ENCODE measurements around the gene SLCO2A1.

SLCO2A1 gene

DNA sequence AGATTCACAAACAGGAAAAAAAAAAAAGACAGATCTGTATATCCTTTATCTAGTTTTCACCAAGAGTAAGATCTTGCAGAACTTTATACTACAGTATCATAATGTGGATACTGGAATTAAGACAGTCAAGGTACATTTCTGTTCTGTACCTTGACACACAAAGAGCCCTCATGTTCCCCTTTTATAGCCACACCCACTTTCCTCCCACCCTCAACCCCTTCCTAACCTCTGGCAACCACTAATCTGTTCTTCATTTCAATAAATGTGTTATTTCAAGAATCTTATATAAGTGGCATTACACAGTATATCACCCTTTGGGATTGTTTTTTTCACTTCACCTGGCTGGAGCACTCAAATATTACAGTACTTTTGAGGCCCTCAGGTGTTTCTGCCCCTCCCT is 130.4 kb downstream of the SLCO2A1 start:
- no peak for DNase-seq (ENCODE audit: low read depth)

DNA sequence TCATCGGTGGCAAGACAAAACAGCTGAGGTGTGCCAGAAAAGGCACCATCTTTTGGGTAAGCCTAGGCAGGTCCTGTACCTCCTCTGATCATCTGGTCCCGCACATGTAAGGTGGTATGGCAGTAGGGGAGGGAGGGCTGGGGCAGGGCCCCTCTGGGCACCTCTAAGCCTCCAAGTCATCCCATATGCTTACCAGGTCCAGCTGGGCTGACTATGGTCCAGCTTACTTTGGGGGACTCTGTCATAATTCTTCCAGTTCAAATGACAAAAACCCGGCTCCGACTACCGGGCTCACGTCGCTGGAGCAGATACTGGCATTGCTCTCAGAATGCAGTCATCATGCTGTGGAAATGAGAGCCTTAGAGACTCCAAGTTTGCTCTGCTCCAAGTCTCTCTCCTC is 132.2 kb downstream of the SLCO2A1 start:
- DNase-seq (ENCODE audit: low read depth): no peak

DNA sequence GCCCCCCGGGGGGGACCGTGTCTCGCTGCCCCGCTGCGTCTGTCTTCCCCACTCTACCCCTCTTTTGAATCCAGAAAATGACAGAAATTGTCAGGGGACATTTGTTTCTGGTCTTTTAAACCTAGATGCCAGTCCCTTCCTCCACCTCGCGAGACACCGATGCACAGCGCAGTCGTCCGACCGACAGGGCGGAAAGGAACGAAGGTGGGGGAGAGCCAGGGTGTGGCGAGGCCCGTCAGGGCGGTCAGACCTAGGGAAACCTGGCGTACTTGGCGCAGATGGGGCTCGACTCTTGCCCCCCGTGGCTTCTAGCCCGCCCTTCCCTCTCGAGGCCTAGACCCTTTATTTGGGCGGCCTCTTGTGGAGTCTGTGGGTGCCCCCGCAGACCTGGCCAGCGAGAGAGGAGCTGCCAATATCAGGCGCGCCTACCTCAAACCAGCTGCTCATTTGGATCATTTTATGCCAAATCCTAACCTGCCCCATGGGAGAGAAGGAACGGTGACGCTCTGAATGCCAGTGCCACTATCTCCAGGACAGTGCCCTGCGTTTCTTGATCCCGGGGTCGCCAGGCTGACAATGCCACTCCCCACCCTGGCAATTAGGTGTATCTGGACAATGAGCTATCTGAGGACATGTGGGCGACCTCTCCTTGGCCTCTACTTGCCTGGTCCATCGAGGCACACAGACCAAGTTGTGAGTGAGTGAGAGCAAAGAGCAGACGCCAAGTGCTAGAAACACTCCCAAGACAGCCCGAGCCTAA is 133.5 kb downstream of the SLCO2A1 start:
- no peak for DNase-seq (ENCODE audit: low read depth)

DNA sequence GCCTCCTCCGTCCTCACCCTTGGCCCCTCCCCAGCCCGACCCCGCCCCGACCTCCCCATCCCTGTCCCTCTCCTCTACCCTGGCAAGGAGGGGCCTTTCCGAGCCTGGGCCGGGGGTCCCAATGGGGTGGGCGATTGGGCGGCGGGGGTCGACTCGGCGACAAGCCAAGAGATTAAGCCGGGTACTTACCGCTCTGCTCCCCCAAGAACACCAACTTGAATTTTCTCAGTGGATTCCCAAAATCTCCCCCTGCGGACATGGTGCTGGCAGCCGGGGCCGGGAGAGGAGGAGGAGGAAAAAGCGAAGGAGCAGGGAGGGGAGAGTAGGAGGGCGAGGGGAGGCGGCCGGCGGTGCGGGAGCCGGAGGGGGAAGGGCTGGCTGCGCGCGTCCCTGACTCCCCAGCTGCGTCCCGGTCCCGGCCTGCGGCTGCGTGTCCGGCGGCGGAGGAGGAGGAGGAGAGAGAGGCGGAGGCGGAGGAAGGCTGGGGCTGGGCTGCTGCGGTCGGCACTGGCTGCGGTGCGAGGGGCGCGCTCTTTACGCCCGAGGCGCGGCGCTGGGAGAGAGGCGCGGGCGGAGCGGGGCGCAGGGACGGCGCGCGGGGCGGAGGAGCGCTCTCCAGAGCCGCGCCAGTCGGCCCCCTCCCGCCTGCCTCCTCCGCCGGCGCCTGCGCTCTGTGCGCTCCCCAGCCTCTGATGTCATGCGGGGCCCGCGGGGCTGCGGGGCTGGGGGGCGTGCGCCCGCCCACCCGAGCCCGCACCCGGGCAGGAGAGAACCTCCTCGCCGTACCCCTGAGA is 134.3 kb downstream of the SLCO2A1 start, which contains the start of gene RAB6B:
Gene RAB6B (minus strand): TSS at position 675 of the 794 bp plus-strand sequence. CDS start 416 bp downstream, at position 259.
- DNase-seq (ENCODE audit: low read depth): peak; percentile 14

GRCh38 chr3:133894353-133895207 is 135.1 kb downstream of the SLCO2A1 start:
- DNase-seq (ENCODE audit: low read depth): no peak

DNA sequence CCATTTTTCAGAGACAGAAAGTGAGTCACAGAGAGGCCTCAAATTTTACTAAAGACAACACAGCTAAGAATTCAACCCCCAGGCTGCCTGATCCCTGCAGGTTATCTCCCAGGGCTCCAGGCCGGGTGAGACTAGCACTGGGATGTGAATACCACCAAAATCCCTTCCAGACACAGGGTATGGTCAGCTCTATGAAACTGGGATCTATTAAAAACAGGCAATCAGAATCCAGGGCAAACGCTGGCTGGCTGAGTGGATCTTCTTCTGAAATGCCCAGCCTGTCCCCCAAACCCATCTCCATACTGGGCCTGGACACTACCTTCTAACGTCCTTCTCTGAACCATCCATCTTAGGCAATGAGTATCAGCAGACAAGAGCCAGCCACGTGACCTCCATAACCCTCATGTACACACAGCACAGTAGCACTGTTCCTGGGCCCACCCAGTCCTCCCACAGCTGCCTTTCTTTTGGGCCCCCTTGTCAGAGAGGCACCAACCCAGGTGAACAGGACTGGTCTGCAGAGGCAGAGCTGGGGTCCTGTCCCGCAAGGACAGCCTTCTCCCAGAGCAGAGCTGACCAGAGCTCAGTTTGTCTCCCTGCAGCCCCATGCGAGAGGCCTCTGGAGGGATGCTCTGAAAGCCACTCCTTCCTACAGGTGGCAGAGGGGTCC is 135.9 kb downstream of the SLCO2A1 start:
- DNase-seq (ENCODE audit: low read depth): no peak

DNA sequence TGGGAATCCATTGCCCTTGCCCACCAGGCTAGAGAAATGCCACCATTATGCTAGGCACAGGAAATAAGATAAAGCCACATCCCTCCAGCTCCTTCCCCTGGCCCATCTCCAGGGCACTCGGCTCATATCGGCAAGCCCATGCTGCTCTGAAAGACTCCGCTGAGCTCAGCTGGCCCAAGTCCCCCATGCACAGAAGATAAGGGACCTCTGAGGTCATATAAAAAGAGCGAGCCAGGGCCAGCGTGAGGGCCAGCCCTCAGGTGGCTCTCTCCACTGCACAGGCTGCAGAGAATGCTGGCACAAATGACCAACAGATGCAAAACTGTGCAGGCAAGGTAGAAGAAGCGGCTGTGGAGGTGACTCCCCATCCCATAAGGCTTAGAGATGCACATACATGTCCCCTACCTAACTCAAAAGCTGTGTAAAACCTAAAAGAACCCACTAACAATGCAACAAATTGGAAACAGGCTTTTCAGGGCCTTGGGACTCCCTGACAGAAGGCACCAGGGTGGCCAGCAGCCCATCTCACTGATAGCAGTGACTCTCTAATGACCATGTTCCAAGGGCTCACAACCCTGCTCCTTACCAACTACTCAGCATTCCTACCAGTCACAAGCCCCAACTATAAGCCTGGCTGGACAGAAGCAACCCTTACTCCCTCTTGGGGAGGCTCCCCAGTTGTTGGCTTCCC is 137.0 kb downstream of the SLCO2A1 start:
- DNase-seq (ENCODE audit: low read depth): no peak

- no peak for DNase-seq (ENCODE audit: low read depth)
Observed at GRCh38 chr3:133891662-133892378, 137.9 kb downstream of the SLCO2A1 start.

DNA sequence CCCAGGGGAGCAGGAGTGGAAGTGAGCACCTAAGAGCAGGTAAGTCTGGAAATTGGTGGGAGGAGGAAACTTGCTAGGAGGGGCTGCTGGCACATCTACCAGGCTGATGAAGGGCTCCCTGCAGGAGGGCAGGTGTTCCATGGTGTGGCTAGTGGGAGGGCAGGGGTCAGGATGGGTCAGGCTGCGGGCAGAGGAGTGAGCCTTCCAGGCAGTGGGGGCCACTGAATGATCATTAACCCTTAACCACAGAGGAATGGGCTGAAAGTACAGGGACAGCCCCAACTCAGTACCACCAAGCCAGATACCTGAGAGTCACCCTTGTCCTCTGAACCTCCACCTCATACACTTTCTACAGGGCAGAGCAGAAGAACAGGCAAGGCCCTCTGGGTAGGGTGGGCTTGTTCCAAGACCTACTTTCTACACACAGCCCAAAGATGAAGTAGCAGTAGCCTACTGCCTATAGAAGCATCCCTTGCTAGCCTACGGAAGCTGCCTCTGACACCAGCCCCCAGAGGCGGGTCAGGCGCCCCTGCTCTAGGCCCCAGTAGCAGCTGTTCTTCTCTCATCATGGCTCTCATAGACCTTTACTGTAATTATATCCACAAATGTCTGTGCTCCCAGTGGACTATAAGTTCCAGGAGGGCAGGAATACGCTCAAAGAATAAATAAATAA is 138.6 kb downstream of the SLCO2A1 start:
- DNase-seq (ENCODE audit: low read depth): no peak

- no peak for DNase-seq (ENCODE audit: low read depth)
Observed at GRCh38 chr3:133890037-133890436, 139.7 kb downstream of the SLCO2A1 start.

GRCh38 chr3:133888726-133889340 is 140.9 kb downstream of the SLCO2A1 start:
- DNase-seq (ENCODE audit: low read depth): no peak

- peak; percentile 12 for DNase-seq (ENCODE audit: low read depth)
Observed at GRCh38 chr3:133887803-133888703, 141.7 kb downstream of the SLCO2A1 start.

DNA sequence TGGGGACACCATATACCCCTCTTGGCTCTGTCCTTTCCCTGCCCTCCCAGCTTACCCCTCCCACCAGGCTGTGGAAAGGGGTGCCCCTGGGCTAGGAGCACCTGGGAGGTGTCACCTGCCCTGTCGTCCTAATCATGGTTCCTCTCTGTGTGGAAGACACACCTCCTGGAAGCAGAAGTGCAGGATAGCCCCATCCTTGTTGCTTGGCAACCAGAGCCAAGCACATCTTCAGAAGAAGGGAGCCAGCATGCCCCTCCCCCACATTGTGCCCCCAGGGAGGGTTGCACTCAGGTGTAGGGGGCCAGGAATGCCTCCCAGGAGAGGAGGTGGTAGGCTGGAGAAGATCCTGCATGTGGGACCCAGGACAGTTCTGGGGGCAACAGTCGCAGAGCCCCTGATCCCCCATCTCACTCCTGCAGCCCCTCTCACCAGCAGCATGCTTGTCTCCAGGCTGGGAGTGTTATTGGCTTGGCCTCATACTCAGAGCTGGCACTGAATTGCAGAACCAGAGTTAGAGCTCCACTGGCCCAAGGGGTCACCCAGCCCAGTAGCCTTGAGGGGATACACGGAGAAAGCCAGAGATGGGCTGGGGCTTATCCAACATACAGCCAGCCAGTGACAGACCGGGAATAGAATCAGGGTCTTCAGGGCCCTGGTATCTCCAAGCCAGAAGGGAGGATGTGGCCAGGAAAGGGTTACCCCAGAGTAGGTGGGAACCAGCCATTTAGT is 142.5 kb downstream of the SLCO2A1 start:
- no peak for DNase-seq (ENCODE audit: low read depth)

GRCh38 chr3:133886031-133886722 is 143.5 kb downstream of the SLCO2A1 start:
- no peak for DNase-seq (ENCODE audit: low read depth)

DNA sequence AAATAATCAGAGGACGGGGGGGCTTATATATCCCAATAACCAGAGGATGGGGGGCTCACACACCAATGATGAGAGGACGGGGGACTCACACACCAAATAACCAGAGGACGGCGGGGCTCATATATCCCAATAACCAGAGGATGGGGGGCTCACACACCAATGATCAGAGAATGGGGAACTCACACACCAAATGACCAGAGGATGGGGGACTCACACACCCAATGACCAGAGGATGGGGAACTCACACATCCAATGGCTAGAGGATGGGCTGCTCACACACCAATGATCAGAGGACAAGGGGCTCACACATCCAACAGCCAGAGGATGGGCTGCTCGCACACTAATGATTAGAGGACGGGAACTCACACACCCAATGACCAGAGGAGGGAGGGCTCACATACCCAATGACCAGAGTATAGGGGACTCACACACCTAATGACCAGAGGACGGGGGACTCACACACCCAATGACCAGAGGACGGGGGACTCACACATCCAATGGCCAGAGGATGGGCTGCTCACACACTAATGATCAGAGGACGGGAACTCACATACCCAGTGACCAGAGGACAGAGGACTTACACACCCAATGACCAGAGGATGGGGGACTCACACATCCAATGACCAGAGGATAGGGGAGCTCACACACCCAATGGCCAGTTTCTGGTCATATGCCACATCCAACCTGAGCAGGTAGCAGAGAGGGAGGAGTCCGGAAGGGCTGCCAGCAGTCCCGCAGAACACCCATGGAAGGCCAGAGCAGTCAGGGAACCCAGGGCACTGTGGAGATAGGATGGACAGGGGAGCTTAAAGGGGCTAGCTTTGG is 144.6 kb downstream of the SLCO2A1 start:
- no peak for DNase-seq (ENCODE audit: low read depth)

All from amniotic epithelial cell (primary cell).